ENCODE measurements around the gene CD177.
"Not testable (repeated sequence)": the region's sequence is repeated elsewhere in the genome, so short reads cannot be mapped to it uniquely, and the experiment has no call there.

CD177 gene

GRCh38 chr19:43332058-43332922, 21.2 kb upstream of the CD177 start:
- DNase-seq (ENCODE audit: low spot score), result no peak

- DNase-seq (ENCODE audit: low spot score), result not testable (repeated sequence)
Measured at GRCh38 chr19:43336508-43336907, 17.0 kb upstream of the CD177 start.

GRCh38 chr19:43337737-43338136, 15.7 kb upstream of the CD177 start:
- DNase-seq (ENCODE audit: low spot score), result no peak

- no peak for DNase-seq (ENCODE audit: low spot score)
Measured at GRCh38 chr19:43338530-43338929, 15.0 kb upstream of the CD177 start.

- DNase-seq (ENCODE audit: low spot score), result not testable (repeated sequence)
Measured at GRCh38 chr19:43339243-43339930, 14.1 kb upstream of the CD177 start.

- DNase-seq (ENCODE audit: low spot score), result not testable (repeated sequence)
Measured at GRCh38 chr19:43340101-43340500, 13.4 kb upstream of the CD177 start.

- DNase-seq (ENCODE audit: low spot score), result not testable (repeated sequence)
Measured at GRCh38 chr19:43341098-43341497, 12.4 kb upstream of the CD177 start.

- peak; percentile 14 for DNase-seq (ENCODE audit: low spot score)
Measured at GRCh38 chr19:43342104-43342503, 11.4 kb upstream of the CD177 start.

- not testable (repeated sequence) for DNase-seq (ENCODE audit: low spot score)
Measured at GRCh38 chr19:43344347-43344925, 9.1 kb upstream of the CD177 start.

- DNase-seq (ENCODE audit: low spot score), result not testable (repeated sequence)
Measured at GRCh38 chr19:43349813-43350212, 3.7 kb upstream of the CD177 start.

GRCh38 chr19:43351998-43352746, 1.3 kb upstream of the CD177 start:
- no peak for DNase-seq (ENCODE audit: low spot score)

- DNase-seq (ENCODE audit: low spot score), result no peak
Measured at GRCh38 chr19:43354305-43354627, 780 bp downstream of the CD177 start.

GRCh38 chr19:43356749-43357148, 3.3 kb downstream of the CD177 start:
- DNase-seq (ENCODE audit: low spot score), result not testable (repeated sequence)

- no peak for DNase-seq (ENCODE audit: low spot score)
Measured at GRCh38 chr19:43362179-43362578, 8.7 kb downstream of the CD177 start.

GRCh38 chr19:43362745-43363144, 9.3 kb downstream of the CD177 start:
- DNase-seq (ENCODE audit: low spot score), result no peak

- DNase-seq (ENCODE audit: low spot score), result not testable (repeated sequence)
Measured at GRCh38 chr19:43365677-43366076, 12.2 kb downstream of the CD177 start.

GRCh38 chr19:43367822-43368221, 14.3 kb downstream of the CD177 start:
- DNase-seq (ENCODE audit: low spot score), result no peak

- DNase-seq (ENCODE audit: low spot score), result not testable (repeated sequence)
Measured at GRCh38 chr19:43368897-43369296, 15.4 kb downstream of the CD177 start.

GRCh38 chr19:43371909-43372308, 18.4 kb downstream of the CD177 start:
- DNase-seq (ENCODE audit: low spot score), result no peak

- DNase-seq (ENCODE audit: low spot score), result no peak
Measured at GRCh38 chr19:43372462-43372861, 19.0 kb downstream of the CD177 start.

- not testable (repeated sequence) for DNase-seq (ENCODE audit: low spot score)
Measured at GRCh38 chr19:43377624-43378023, 24.1 kb downstream of the CD177 start.

GRCh38 chr19:43380008-43380407, 26.5 kb downstream of the CD177 start:
- no peak for DNase-seq (ENCODE audit: low spot score)

Data from Ammon's horn (tissue), 1 donor.